NCI-H1092 (cell line): ENCODE measurements around the gene YPEL2.
"Not testable (repeated sequence)": the region's sequence is repeated elsewhere in the genome, so short reads cannot be mapped to it uniquely, and the experiment has no call there.

ENCODE experiments used
- DNase-seq: peaks from one replicate; lab custom pipeline; 2025; lab: John Stamatoyannopoulos, UW

YPEL2 gene

DNA sequence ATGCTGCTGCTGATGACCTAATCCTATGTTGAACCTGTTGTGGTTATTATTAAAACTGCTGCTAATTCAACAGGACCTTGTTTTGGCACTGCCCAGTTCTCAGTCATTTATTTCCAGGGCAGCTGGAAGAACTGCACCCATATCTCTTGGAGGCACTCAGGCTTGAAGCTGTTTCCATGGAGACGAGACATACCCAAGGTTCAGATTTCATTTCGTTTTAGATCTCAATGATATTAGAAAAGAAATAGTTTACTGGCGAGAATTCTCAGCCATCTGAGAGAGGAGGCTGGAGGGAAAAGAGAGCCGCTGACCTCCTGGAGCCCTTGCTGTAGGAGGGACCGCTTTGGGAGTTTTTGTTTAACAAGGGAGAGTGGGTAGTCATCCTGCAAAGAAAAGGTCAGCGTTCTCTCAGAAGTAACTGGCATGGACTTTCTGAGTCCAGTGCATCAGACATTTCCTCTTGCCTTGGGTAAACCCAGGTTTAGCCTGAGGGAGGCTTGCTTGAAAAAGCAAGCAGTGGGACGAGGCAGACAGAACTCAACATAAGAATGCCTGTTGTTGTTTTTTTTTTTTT lies 75.4 kb downstream of the YPEL2 start:
- DNase-seq = peak; percentile 80

DNA sequence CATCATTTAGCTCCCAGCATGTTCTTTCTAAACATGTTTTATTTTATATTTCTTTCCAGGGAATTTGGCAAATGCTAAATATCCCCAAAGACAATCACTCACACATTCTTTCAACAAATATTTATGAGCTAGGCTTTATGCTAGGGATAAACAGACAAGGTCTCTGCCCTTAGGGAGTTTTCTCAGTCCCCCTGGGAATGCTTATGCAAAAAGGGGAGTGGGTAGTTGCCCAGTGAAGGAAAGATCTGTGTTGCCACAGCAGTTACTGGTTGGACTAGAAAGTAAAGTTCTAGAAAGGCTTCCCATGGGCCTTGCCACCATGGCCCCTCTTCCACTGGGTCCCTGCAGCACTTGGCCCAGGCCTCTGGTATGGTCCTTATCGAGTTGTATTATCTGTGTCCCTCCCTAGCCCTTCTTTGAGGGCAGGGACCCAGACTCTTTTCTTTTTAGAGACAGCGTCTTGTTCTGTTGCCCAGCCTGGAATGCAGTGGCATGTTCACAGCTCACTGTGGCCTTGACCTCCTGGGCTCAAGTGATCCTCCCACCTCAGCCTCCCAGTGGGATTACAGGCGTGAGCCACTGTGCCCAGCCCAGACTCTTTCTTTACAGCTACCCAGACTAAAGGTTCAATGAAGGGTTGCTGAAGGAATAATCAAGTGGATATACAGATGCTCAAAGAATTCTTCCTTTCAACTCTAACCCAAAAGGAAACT lies 78.0 kb downstream of the YPEL2 start:
- DNase-seq = no peak

DNA sequence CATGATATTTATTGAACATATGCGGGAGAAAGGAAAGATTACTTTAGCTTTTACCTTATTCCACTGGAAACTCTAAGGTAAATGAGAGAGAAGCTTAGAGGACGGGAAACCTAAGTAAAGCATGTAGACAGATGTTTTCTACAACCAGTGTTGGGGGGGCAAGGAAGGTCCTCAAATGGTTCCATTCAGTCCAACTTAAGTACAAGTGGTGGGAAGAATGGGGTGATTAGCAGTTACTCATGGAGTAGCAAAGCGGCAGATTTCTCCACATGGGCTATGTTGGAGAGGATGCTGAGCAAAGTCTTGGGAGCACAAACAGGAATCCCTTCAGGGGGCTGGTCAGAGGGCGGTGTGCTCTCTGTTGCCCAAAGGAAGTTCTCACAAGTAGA lies 78.6 kb downstream of the YPEL2 start:
- no peak for DNase-seq

DNA sequence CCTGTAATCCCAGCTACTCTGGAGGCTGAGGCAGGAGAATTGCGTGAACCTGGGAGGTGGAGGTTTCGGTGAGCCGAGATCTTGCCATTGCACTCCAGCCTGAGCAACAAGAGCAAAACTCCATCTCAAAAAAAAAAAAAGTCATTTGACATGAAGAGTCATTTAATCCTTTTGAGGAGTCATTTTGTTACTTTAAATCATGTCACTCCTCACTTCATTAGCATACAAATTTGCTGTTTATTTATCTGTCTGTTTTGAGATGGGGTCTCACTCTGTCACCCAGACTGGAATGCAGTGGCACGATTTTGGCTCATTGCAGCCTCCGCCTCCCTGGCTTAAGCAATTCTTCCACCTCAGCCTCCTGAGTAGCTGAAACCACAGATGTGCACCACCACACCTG lies 81.0 kb downstream of the YPEL2 start:
- not testable (repeated sequence) for DNase-seq

DNA sequence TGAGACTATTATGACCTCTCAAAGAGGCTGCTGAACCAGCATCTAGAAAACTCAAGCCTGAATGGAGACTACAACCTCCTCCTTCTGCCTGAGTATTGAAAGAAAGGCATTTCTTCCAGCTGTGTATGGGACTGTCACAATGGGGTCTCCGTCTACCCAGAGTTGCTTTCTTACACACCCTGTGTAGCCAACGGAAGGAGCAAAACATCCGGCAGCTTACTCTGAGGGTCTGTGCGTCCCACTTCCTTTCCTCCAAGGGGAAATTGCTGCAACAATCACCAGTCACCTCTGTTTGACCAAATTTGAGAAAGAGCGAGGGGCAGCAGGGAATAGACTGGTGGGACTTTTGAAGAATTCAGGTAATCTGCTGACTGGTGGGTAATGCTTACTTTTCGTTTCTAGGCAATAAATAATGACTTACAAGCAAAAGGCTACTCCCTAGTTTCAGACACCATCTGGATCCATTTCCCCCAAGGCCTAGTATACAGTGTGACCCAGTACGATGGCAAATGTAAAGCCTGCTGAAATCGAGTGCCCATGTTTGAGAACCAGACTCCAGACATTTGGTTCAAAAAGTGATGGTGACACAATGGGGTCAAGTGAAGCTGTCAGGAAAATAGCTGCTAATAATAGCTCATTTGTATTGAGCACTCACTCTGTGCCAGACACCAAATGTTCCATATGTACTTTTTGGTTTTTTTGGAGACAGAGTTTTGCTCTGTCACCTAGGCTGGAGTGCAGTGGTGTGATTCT lies 81.7 kb downstream of the YPEL2 start:
- no peak for DNase-seq

DNA sequence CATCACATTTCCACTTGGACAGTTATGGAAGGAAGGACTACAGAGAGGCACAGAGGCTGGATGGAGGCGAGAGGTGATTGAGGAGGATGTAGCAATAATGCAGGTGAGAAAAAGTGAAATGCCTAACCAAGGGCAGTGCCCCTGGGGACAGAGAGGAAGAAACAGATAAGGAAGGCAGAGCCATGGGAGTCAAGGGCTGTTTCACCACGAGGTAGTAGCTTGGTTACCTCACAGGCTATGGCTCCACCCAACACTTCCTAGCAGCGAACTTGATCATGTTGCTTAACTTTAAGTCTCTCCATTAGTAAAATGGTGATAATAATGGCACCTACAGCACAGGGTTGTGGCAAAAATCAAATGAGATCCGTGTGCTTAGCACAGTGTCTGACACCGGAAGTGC lies 83.9 kb downstream of the YPEL2 start:
- no peak for DNase-seq

DNA sequence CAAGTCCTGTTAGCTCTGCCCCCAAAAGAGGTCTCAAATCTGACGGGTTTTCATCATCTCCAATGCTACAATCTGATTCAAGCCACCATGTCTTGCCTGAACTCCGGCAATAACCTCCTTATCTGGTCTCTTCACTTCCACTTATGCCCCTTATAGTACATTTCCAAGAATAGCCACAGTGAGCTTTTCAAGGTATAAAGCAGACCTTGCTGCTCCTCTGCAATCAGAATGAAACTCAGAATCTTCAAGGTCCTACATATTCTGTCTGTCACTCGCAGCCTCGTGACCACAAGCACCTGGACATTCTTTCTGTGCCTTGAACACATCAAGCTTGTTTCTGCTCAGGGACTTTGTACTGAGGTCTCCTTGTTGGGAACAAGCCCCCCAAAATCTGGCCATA lies 84.7 kb downstream of the YPEL2 start:
- no peak for DNase-seq

DNA sequence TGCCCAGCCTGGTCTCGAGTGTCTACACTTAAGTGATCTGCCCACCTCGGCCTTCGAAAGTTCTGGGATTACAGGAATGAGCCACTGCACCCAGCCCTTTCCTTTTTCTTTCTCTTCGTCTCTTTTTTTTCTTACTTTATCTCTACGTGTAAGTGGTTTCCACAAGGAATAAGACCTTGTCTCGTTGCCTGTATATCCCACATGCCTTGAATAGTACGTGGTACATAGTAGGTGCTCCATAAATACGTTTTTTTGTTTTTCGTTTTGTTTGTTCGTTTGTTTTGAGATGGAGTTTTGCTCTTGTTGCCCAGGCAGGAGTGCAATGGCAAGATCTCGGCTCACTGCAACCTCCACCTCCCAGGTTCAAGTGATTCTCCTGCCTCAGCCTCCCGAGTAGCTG lies 86.0 kb downstream of the YPEL2 start:
- DNase-seq = no peak

DNA sequence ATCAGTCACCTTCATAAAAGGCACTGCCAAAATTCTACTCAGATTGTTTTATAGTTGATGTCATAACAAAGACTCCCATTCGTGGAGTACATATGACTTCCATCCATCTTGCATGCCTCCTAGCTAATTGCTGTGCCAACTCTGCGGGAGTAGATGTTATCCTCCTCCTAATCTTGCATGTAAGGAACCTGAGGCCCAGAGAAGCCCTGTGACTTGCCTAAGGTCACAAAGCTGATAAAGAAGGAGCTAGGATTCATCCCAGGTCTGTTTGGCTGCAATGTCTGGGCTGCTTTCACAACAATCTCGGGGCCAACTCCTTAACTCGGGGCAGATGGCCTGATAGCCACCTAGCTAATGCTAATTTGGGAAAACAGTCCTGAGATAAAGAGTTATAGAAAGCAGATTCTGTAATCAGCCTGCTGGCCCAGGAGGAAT lies 87.3 kb downstream of the YPEL2 start:
- DNase-seq = no peak

DNA sequence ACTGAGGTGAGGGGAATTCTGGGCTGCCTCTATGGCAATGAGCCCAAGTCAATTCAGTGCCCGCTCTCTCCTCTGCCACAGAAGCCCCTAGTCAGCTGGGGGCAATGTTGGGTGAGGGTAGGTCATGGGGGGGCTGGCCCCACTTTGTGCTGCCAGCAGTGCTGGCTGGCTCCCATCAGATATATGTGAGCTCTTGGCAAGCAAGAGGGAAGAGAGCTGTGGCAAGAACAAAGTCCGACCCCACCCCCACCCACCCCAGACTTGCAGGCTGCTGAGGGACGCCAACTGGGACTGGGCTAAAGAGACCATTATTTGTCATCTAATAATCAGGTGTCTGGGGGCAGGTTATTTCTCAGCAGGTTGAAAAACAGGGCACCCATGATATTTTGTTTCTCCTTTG lies 89.4 kb downstream of the YPEL2 start:
- DNase-seq = peak; percentile 14

DNA sequence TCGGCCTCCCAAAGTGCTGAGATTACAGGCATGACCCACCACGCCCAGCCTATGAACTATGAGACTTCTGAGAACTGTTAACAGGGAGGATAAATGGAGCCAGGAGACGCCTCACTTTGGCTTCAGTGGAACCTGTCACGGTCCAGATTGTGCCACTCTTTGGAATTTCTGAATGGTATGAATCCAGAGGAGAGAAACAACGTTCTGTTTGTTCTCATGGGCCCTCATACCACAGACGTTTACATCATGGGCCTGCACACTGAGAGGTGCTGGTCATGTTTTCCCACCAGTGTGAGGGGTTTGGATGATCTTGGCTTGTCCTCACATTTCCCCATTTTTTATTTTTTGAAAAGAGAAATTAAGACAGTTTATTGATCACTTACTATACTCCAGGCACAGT lies 90.3 kb downstream of the YPEL2 start:
- no peak for DNase-seq

DNA sequence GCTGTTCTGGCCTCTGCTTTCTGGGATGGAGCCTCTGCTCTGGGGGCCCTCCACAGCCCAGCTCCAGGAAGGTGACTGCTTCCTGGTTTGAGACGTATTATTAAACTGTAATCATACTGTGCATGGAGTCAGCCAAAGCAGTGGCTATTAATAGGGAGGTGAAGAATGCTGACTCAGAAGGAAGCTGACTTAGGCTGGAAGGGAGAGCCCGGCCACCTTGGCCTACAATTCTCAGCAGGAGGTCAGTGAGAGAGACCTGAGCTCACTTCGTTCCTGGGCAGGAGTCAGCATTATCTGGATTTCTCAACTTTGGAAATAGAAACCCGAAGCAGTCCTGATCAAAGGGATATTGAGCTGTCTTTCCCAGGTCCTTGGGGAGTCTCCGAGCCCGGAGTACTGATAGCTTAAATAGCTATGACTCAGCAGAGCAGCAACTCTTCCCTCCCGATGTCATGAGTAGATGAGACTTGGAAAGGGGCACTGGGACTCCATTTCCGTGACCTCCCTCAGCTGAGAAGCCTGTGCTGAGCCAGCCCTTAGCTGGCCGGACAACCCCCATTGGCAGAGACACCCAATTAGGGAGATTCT lies 91.8 kb downstream of the YPEL2 start:
- DNase-seq = no peak

DNA sequence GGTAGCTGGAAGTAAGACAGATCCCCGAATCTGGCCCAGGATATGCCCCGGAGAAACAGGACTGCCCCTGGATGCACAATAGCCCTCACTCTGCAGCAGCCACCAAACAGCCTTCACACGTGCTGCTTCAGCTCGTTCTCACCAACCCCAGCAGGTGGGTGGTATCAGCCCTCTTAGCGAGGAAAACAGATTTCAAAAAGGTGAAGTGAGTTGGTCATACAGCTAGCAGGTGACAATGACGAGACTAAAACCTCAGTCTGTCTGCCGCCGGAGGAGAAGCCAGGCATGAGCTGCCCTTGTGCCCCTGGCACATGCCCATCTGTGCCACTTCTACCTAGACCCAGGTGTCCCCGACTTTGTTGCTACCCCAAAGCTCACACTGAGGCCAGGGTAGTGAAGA lies 92.4 kb downstream of the YPEL2 start:
- no peak for DNase-seq

DNA sequence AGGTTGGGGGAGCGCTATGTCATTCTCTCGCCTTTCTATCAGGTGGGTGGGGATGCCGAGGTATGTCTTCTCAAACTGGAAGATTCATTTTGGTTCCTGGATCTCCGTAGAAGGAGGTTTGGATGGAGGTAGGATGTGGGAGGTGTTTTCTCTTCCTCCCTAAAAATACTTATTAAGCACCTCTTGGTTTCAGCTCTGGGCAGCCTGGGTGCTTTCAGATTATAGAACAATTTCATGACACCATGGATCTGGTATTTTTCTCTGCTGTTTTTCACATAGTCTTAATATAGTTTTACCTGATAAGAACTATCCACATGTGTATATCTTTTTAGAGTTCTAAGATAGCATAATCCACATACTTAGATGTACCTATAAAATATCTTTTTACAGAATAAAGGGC lies 92.9 kb downstream of the YPEL2 start:
- no peak for DNase-seq

DNA sequence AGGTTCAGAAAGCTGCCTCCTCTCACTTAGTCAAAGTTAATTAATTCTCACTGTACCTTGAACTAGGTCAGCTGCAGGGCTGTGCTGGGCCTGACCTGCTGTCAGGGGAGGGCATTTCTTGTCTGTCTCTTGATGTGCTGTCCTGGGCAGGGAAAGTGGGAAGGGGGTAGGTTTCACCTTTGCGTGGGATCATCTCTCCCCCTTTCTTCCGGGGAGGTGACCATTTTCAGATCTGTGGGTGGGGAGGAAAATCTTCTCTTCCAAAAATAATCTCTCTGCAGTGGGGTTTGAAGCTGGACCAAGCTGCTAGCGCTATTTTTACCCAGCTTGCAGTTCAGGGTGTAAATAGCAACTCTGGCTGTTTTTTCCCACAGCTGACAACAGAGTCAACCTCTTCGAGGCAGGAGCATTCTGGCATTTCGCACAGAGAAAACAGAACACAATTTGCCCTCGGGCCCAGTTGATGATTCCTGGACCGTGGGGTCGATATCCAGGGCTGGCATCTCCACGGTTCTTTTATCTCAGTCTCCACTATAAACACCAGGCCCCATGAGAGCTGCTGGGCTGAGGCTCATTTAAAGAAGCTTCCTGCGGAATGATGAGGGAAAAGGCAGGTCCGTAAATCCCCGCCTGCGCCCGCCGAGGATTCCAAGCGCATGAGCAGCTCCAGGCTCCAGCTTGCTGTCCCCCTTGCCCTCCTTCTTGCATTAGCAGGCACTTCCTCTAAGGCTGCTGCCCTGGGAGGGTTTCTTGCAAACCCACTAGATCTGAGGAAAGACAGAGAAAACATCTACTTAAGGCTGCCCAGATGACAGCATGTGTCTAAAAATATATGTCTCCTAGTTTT lies 93.9 kb downstream of the YPEL2 start:
- no peak for DNase-seq

DNA sequence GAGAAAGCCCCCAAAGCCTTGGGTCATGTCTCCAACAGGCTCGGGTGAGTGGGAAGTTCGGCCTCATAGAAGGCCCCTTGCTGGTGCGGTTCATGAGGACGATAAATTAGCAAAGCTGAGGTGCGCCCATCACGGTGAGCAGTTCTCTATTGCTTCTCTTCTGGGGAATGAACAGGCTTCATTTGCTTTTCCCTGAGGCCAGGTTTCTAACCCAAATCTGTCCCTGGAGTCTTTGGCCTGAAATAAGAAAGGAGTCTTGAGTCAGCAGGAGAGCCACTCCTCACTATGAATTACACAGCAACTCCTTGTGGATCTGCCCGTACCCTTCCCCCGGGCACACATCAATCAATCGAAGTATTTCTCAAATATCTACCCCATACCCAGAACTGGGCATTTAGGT lies 94.6 kb downstream of the YPEL2 start:
- no peak for DNase-seq

DNA sequence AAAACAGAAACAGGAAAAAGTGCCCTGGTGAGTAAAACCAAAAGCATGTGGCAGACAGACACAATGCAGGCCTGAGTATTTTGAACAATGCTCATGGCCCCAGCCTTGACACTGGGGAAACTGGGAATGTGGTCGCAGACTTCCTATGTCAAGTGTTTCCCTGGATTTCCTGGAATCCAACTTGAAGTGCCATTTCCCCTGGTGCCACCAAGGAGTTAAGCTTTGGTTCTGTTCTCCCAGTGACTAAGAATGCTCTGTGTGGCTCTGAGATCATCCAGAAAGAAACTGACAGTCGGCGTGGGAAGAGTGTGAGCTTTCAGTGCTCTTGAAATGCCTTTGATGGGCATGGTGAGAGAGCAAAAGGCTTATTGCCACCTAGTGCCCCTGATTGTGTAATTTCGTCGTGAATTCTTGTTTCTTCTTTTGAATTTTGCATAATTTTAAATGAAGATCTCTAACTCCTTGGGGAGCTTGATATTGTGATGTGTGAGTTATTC lies 96.0 kb downstream of the YPEL2 start:
- no peak for DNase-seq

DNA sequence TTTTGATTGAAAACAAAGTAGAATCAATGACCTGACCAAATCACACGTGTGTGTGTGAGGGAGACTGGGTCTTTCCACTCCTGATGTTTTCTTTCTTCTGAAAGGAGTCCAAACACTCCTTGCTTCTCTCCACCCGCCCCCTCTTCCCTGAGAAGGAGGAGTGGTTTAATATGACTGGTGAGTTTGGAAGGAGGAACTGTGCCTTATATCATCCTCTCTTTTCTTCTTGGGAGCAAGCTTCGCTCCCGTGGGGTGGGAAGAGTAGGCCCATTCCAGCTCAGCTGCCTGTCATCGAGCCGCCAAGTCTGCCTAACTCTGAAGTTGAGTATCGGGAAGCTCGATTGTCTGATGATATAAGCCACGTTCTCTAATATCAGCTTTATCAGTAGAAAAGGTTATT lies 96.5 kb downstream of the YPEL2 start:
- DNase-seq = no peak

DNA sequence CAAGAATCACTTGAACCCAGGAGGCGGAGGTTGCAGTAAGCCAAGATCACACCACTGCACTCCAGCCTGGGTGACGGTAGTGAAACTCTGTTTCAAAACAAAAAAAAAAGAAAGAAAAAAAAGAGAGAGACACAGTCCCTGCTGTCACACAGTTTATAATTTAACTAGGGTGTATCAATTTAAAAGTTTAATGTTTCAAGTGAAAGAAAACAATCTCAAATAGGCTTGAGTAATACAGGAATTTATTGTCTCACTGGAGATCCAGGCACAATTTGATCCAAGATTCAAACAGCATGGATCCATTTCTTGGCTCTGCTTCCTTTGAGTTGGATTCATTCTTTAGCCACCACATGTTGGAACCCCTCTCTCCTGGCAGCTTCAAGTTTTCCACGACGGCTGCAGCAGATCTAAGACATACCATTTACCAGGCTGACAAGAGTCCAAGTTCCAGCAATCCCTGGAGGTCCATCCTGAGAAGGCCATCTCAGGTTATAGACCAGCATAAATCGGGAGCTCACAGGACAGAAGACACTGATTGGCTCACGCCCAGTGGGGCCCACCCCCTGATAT lies 97.5 kb downstream of the YPEL2 start:
- DNase-seq = no peak

DNA sequence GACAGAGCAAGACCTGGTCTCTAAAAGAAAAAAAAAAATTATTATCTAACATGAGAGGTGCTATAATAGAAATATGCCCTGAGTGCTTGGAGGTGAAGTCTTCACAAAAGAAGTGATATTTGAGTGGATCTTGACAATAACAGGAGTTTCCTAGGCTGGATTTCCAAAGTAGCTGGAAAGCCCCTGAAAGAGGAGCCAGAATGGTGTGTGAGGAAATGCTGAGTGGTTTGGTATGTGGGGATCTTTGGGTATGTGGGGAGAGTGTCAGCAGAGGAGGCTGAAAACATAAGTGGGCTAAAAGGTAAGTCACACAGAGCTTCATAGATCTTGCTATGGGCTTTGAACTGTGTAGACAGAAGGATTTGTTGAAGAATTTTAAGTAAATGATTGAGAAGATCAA lies 100.1 kb downstream of the YPEL2 start:
- DNase-seq = no peak

DNA sequence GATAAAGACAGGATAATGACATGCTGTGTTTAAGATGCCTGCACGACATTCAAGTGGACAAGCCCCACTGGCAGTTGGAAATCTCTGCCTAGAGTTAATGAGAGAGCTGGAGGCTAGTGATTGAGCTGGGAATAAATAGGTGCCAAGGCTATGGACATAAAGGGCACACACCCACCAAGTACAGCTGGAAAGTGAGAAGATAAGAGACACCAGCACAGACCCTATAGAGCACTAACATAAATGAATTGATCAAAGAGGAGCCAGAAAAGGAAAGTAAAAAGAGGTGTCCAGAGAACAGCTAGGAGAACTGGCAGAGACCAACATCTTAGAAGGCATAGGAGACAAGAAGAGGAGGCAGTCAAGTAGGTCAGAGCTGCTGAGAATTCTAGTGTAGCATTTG lies 101.2 kb downstream of the YPEL2 start:
- DNase-seq = no peak

DNA sequence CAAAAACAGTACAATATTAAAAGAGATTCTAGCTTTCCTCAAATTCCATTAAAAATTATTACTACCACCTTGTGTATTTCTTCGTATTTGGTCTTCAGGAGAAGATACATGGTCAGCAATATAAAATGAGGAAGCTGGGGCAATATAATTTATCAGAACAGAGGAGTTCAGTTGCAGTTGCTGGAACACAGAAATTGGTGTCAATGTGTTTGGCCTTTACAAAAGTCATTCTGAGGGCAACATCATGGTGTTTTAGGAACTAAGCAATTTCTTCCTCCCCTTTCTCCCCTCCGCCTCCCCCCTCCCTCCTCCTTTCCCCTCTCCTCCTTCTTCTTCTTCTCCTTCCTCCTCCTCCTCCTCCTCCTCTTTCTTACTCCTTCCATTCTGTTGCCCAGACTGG lies 102.1 kb downstream of the YPEL2 start:
- DNase-seq = no peak
